ENCODE measurements around the gene CACNA1S.

The CACNA1S gene

DNA sequence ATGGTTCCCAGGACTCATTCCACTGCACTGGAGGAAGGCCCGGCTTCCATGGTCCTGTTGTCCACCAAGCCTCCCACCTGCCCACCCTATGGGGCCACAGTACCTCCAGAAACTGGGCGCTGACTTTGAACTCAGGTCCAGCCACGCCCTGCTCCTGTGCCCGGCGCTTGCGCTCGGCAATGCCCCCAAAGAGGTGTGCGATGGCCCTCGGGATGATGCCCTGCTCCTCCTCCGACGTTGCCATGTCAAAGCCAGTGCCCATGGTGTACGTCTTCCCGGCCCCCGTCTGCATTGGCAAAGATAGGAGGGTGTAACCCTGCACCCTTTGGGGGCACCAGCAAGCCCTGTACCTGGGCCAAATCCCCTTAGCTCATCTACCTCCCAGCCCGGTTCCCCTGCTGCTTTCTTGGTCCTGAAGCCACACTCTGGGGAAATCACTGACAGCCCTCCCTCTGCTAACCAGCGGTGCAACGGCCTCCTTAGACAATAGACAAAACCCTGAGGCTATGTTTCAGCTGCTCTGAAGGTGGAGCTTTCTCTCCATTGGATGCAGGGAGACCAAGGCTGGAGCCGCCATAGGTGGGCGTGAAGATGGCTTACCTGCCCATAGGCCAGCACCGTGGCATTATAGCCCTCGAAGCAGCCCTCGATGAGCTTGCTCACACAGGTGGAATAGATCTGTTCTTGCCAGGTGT is 103.4 kb downstream of the CACNA1S start:
- DNase-seq: no peak

GRCh38 chr1:201007481-201007880 is 104.7 kb downstream of the CACNA1S start:
- DNase-seq: no peak

GRCh38 chr1:201006450-201006849 is 105.8 kb downstream of the CACNA1S start:
- no peak for DNase-seq

DNA sequence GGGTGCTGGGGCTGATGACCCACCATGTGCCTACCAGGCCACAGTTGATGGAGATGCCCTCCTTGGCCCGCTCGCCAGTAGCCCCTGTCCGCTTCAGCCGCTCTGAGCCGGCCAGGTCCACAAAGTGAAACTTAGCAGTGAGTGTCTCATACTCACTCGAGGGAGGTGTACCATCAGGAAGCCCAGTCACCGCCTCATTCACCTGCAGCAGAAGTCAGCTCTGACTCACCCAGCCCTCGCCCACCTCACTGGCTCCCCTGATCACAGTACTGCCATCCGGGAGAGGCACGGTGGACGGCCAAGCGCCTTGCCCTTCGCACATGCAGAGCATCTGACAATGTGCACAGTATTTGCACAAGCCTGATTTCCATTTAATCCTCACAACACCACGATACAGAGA is 107.5 kb downstream of the CACNA1S start:
- no peak for DNase-seq

- no peak for DNase-seq
These were observed 108.1 kb downstream of the CACNA1S start for GRCh38 chr1:201004154-201004553.

- no peak for DNase-seq
These were observed 109.7 kb downstream of the CACNA1S start for GRCh38 chr1:201002510-201002909.

DNA sequence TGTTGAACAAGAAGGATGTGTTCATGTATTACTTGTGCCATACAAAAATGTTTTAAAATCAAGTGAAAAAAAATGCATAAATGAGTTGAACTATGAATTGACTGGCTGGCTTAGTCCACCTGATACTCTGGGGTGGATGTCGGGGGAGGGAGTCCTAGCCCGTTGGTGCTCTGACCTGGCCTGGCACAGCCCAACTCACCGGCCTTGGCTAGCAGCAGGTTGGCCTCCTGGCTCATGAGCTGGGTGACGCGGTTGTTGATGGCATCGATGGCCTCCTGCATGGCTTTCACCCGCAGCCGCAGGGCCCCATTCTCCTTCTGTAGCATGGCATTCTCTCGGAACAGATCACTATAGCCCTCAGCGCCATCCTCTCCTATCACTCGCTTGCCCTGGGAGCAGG is 110.3 kb downstream of the CACNA1S start:
- DNase-seq: no peak

GRCh38 chr1:201000391-201000790 is 111.8 kb downstream of the CACNA1S start:
- DNase-seq: no peak

DNA sequence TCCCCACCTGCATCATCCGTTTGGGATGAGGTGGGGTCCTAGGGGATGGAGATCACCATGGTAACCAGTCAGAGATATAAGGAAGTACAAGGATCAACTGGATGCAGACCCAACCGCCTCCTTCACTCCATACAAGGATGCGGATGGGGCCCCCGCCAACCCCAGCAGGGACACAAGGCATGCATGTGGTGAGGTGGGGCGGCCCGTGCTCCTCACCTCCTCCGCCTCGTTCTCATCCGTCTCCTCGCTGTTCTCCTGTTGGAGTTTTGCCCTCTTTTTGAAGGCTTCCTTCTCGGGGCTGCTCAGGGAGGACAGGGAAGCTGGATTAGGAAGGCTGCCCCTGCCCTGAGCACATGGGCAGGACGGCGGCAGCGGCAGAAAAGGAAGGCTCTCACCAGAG is 112.6 kb downstream of the CACNA1S start:
- no peak for DNase-seq

DNA sequence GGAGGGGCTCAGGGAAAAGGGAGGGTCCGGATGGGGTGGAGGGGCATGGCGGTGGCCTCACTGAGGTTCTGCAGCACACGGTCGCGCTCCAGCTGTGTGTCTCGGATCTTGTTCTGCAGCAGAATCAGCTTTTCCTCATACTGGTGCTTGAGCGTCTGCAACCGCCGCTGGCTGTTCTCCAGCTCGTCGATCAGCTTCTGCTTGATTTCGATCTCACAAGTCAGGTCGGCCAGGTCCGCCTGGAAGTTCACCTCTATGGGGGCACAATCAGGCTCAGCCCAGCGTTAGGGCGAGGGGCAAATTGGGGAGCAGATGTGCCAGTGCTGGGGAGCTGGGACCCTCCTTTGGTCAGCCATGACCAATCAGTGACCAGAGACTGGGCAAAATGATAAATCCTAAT is 113.9 kb downstream of the CACNA1S start:
- DNase-seq: no peak

- DNase-seq: no peak
These were observed 119.7 kb downstream of the CACNA1S start for GRCh38 chr1:200992382-200993048.

DNA sequence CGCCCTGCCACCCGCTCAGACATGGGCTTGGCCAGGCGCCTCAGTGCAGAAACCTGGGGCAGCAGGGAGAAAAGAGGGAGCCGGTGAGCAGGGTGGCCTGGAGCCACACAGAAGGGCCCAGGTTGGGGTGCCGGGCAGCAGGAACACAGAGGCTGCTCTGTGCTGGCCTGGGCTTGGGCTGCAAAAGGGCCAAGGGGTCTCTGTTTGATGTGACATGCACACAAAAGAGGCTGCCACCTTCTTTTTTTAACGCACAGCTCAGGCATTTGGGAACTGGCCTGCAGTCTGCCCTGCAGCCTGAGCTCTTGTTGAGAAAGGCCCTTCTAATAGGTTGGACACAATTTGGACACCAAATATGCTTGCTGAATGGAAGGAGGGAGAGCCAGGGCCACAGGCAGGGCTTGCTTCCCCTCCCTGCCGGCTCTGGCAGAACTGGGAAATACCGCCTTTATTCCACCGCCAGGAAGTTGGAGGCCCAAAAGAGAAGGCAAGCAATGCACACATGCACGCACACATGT is 121.1 kb downstream of the CACNA1S start:
- DNase-seq: no peak

DNA sequence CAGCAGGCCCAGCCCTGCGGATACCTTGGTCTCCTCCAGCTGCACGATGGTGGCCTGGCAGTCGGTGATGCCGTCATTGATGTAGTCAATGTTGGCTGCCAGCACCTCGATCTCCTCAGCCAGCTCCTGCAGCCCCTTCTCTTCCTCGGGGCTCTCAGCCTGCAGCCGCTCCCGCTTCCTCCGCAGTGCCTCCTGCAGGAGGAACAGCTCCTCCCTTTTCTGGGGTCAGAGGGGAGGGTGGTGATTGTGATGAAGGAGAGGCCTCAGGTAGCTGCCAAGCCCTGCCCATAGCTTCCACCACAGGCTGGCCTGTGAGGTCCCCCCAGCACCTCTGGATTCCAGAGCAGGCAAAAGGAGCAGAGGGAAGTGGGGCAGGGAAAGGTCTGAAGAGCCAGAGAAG is 122.1 kb downstream of the CACNA1S start:
- DNase-seq: no peak
